HCEC 1CT (cell line): Measurements from ENCODE around the gene KIFC3.
A peak's percentile ranks its signal among the peaks of the same experiment; 100 is the strongest.
"Not testable (repeated sequence)": the region's sequence is repeated elsewhere in the genome, so short reads cannot be mapped to it uniquely, and the experiment has no call there.

Experiments used
- DNase-seq: peaks from one replicate; pipeline ENCODE4 v3.0.0-alpha.2; 2017

Gene KIFC3, protein sequence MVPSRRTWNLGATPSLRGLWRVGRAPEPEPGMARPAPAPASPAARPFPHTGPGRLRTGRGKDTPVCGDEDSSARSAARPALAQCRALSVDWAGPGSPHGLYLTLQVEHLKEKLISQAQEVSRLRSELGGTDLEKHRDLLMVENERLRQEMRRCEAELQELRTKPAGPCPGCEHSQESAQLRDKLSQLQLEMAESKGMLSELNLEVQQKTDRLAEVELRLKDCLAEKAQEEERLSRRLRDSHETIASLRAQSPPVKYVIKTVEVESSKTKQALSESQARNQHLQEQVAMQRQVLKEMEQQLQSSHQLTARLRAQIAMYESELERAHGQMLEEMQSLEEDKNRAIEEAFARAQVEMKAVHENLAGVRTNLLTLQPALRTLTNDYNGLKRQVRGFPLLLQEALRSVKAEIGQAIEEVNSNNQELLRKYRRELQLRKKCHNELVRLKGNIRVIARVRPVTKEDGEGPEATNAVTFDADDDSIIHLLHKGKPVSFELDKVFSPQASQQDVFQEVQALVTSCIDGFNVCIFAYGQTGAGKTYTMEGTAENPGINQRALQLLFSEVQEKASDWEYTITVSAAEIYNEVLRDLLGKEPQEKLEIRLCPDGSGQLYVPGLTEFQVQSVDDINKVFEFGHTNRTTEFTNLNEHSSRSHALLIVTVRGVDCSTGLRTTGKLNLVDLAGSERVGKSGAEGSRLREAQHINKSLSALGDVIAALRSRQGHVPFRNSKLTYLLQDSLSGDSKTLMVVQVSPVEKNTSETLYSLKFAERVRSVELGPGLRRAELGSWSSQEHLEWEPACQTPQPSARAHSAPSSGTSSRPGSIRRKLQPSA

DNA sequence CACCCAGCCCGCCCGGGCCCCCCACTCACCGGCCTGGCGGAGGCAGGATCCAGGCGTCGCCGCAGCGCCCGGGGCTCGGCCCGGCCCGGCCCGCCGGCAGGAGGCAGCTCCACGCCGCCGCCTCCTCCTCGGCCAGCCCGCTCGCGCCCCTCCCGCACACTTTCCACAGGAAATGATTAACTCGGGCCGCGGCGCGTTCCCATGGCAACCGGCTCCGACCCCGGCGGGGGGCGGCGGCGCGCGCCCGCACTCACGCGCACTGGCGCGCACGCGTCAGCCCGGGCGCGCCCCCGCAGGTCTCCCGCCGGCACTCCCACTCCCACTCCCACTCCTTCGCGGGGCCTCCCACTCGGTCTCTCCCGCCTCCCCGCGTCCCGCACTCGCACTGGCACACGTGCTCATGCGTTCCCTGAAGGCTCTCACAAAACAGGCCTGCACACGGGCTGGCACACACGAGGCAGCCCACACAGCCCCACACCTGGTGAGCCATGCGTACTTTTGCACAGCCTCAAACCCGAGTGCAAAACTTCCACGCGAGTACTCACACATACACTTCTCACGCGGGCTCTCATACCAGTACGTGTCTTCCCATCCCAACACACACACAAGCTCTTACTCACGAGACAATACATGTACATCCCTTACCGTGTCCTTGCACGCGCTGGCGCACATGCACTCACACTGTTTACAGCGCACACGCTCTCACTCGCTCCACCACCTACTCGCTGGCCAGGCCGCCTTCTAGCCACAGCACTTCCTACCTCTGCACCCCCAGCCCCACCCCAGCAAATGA lies at the start of gene KIFC3:
TSS of gene KIFC3 (minus strand) at position 151 of the 793 bp plus-strand sequence. CDS start 4,248 bp downstream, outside the sequence.
- peak; percentile 69 for DNase-seq

DNA sequence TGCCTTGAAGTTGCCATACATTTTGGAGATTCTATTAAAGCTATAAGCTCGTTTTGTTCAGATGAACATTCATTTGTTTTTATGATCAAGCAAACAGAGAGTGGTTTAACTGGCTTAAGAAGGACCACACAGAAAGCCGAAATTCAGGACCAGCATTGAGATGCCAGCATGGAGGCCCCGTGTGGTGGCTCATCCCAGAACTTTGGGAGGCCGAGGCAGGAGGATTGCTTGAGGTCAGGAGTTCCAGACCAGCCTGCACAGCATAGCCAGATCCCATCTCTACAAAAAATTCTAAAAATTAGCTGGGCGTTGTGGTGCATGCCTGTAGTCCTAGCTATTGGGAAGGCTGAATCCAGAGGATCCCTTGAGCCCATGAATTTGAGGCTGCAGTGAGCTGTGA lies 45.9 kb upstream of the KIFC3 start:
- no peak for DNase-seq

DNA sequence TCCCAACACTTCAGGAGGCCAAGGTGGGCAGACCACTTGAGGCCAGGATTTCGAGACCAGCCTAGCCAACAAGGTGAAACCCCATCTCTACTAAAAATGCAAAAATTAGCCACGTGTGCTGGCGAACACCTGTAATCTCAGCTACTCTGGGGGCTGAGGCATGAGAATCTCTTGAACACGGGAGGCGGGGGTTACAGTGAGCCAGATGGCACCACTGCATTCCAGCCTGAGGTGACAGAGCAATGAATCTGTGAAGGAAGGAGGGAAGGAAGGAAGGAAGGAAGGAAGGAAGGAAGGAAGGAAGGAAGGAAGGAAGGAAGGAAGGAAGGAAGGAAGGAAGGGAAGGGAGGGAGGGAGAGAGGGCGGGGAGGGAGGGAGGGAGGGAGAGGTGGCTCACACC lies 44.6 kb upstream of the KIFC3 start:
- DNase-seq: not testable (repeated sequence)

DNA sequence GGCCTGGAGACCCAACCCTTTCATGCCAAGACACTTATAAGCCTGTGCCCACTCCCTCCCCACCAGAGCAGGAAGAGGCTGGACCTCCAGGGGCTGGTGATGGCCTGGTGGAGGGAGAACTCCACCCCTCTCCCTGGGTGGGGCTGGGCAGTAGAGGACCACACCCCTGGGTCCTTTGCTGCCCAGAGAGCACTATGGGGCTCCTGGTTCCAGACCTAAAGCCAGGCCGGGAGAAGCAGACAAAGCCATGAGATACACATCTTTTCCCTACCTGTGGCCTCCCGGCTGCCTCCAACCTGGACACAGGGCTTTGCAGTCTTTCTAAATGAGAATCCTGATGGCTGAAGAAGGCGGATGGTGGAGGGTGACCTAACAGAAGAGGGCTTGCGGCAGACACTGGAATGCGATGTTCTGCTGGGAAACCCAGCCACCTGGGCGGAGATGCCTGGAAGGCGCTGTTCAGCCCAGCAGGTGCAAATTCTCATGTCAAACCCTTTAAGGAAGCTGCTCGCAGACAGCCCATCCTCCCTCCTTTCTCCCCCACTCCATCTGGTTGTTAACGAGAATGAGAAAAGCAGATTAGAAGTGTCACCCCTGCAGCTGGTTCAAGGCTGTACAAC lies 43.9 kb upstream of the KIFC3 start:
- no peak for DNase-seq

DNA sequence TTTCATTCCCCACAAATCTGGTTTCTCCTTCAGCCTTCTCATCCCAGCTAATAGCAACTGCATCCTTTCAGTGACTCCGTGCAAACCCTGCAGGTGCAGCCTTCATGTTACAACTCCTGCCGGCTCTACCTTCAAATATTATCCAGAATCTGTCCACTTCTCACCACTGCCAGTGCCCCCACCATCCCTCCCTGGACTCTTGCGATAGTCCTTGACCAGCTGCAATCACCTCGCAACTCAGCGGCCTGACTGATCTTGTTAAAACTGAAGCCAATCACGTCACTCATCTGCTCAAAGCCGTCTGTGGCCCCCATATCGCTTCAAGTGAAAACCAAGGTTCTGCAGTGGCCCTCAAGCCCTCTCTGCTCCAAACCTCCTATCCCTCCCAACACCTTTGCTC lies 42.8 kb upstream of the KIFC3 start:
- no peak for DNase-seq

DNA sequence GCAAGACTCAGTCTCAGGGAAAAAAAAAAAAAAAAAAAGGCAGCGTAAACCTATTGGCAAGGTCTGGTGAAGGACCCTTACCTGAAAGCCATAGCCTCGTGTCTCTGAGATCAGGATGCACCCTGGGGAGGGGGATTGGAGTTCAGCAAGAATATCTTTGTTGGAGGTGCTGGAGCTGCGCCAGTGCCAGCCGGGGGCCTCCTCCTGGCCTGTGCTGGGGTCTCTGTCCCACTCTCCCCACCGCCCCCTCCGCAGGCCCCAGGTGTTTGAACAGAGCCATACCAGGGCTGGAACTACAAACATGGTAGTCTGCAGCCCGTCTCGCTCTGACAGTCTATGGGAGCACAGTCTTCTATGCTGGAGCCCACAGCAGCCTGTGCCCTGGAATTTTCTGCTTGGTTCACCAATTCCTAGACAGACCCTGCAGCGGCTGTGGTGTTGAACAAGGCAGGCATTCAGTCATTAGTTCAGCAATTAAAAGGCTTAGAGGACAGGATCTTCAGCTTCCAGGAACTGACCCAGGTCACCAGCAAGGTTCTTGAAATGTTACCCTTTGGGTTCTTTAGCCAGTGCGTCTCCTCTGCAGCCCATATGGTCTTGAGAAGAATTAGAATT lies 42.2 kb upstream of the KIFC3 start:
- DNase-seq: no peak

DNA sequence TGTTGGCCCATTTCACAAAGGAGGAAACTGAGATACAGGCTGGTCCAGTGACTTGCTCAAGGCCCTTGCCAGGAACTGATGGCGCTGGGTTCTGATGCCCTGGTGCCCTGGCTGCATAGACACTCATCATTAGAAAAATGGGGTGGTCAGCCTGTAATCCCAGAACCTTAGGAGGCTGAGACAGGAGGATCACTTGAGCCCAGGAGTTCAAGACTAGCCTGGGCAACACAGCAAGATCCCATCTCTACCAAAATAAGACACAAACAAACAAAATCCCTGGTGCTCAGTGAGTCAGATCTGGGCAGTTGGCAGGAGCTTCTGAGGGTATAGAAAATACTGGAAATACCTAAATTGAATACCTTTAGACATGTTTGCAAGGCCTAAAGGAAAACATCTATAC lies 41.1 kb upstream of the KIFC3 start:
- no peak for DNase-seq

DNA sequence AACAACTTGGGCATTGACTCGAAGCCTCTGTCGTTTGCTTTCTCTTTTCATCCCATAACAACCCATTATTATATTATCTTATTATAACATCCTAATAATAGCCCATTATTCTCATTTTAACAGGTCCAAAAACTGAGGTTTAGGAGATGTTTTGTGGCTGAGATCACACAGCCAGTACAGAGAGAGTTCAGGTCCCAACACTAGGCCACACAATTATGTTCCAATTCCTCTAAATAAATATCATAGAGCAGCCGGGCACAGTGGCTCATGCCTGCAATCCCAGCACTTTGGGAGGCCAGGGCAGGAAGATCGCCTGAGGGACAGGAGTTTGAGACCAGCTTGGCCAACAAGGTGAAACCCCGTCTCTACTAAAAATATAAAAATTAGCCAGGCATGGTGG lies 40.3 kb upstream of the KIFC3 start:
- DNase-seq: no peak

DNA sequence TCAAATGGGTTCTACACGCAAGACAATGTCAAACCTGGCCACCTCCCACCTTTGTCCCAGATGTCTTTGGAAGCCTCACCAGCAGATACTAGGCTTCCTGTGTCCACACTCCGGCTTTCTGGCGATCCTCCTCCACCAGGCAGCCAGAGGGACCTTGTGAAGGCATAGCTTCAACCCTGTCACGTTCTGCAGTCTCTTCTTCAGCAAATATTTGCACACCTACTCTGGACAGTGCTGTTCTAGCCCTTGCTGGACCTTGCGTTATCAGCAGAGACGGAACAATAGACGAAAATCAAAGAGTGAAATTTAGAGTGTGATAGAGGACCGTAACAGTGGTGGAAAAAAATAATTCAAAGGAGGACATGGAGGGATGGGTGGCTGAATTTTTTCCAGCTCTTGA lies 38.5 kb upstream of the KIFC3 start:
- no peak for DNase-seq

DNA sequence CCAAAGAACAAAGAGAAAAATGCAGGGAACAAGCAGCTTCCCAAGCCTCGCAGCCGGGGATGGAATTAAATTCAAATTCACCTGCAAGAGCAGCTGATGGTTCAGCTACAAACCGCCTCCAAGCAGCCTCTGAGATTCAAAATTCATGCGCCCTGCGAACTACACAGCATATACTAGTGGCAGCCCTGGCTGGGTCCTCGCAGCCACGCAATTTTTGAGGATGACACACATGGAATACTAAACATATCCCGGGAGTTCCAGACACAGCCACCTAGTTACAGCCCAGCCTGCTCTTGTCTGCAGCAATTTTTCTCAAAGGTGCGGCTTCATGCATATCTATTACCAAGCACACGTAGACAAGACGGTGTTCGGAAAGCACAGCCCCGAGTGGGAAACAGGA lies 35.9 kb upstream of the KIFC3 start:
- DNase-seq: no peak

DNA sequence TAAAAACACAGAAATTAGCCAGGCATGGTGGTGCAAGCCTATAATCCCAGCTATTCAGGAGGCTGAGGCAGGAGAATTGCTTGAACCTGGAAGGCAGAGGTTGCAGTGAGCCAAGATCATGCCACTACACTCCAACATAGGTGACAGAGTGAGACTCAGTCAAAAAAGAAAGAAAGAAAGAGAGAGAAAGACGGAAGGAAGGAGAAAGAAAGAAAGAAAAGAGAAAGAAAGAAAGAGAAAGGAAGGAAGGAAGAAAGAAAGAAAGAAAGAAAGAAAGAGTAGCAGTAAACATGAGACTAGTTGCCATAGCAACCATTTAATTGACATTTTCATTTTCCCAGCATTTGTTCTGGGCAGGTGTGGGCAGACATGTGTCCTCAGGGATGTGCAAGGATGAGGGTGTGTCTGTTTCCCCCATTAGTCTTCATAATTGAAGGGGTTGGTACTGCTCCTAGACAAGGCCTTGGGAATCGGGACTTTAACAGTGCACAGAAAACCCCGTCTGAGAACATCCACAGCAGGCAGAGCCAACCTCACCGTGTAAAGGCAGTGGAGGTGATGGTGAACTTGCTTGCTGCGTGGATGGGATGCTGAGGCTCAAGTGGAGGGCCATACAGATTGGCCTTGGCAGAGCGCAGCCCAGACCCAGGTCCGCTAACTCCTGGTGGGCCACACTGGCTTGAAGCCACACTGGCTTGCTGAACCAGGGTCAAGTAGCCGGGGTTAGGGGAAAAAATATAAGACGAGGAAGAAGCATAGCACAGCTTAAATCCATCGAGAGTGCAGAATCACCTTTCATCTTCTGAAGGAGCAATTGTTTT lies 35.2 kb upstream of the KIFC3 start:
- no peak for DNase-seq

DNA sequence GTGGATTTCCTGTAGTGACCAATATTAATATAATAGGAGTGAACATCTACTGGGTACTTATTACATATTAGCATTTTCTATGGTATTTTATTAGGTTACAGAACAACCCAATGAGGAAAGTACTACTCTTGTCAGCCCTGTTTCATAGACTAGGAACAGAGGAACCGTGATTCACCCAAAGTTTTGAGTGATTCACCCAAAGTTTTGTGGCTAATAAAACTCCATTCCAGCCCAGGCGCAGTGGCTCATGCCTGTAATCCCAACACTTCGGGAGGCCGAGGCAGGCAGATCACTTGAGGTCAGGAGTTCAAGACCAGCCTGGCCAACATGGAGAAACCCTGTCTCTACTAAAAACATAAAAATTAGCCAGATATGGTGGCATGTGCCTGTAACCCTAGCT lies 33.1 kb upstream of the KIFC3 start:
- peak; percentile 68 for DNase-seq

DNA sequence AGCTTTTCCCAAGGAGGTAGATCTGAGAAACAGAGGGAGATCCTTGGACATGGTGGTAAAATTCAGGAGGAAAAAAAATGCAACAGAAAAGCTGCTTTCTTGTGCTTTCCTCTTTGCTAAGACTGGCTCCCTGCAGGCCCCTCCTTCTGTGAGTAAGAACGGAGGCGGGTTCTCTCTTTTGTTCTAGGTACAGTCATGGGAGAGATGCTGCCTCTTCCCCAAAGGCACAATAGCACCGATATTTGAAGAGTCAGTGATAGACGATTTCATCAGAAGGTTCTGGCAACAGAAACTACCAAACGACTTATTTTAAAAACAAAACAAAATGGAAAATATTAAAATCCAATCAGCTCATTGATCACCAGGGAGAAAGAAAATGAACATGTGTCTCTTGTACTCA lies 32.6 kb upstream of the KIFC3 start:
- peak; percentile 5 for DNase-seq

DNA sequence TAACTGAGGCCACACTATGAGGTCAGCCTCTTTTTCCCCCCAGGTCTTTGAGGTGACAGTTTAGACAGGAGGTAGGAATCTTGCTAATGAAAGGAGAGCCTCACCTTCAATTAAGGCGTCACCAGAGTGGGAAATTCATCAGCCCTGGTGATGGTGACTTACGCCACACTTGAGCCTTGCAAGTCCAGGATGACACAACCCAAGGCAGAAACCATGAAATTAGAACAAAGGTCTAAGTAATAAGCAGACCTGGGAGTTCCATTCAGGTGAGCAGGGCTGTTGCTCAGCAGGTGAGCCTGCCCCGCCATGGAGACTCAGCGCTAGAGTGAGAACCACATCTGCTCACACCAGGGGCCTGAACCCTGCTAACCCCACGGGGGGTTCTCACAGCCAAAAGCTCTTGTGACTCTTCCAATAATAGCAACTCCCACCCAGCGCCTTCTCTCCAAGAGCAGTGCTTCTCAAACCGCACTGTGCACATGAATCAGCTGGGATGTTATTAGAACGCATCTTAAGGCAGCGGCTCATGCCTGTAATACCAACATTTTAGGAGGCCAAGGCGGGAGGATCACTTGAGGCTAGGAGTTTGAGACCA lies 28.7 kb upstream of the KIFC3 start:
- no peak for DNase-seq

DNA sequence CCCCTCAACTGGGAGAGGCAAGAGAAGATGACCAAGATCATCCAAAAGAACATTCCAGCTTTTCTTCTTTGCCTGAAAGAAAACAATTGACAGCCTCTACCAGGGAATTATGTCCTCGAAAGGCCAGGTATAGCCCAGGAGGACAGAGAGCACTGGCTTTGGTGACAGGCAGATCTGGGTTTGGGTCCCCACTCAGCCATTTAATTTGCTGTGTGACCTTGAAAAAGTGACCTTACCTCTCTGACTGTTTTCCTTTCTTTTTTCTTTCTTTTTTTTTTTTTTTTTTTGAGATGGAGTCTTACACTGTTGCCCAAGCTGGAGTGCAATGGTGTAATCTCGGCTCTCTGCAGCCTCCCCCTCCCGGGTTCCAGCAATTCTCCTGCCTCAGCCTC lies 27.7 kb upstream of the KIFC3 start:
- no peak for DNase-seq

DNA sequence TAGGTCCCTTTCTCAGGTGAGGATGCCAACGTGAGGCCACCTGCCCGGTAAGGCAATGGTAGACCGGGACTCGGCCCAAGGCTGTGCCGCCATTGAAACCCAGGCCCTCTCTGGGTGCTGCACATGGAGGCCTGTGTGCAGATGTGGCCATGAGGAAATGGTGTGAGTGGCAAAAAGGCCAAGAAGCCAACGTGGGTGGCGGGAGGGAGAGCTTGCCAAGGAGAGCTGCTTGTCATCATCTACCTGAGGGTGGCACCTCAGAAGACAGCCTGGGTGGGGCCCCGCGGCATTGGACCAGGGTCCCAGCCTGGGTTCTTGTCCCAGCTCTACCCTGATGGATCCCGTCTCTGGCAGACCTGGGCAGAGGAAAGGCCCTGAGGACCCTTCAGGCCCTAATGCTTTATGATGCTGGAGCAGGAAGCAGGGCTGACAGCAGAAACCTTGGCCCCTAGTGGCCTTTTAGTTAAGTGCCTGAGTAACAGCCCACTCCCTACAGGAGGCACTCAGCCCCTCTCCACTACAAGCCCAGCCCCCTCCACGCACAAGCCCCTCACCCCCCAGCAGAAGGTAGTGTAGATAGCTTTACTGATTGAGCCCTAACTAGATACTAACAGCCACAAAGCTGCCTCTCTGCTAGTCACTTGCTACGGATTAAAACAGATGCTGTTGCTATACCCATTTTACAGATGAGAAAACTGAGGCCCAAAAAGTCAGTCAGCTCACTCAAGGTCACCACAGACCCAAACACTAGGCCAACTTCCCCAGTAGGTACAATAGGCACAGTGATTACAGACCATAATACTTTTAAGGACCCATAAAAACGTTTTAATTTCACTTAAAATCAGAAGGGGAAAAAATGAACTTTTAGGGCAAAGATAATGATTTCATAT lies 26.2 kb upstream of the KIFC3 start:
- DNase-seq: no peak

DNA sequence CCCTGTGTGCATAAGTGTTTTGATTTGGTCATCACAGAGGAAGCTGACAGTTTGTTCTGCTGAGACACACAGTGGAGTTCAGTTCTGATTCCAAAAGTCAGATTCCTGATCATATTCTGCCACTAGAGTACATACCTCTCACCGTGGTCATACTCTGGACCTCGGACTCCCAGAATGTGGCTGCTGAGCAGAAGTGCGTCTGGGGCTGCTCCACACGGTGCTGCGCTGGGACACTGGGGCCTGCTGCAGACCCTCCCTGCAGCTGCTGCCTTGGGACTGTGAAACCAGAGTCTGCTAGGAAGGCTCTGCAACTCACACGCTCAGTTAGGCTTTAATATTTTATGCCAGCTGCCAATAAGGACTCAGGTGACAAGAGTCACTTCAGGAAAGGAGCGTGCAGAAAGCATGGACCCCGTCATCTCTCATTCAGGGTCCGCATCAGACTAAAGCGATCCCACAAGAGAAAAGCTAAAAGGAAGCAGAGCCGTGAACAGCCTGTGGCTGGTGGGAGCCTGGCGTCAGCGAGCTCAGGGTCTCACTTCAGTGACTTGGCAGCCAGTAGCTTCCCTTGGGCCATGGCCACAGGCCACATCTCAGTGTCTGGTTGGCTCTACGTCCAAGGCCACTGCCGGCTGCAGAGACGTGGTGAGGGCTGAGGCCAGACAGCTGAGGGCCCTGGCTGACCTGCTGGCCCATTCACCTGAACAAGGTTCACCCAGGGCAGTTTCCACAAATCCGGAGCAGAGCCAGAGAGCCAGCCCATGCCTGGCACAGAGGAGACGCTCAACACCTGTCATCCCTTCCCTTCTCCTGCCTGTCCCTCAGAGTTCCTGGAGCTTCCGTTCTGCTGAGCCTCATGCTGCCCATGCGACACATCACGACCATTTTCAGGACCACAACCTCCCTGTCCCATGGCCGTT lies 24.7 kb upstream of the KIFC3 start:
- no peak for DNase-seq

DNA sequence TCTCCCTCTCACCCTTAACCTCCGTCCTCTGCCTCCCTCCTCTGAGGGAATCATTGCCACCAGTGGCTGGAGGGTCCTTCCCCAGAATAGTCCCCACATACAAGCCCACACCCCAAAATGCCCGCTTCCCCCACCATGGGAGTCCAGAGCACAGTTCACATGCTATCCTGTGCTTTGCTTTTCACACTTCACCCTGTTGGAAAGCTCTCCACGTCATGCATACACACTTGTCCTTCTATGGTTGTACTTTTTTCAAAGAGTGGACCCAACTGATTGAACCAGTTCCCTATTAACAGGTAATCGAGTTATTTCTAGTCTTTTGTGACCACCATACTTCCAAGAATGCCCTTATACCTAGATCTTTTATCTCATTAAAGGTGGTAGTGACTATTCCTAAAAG lies 23.8 kb upstream of the KIFC3 start:
- no peak for DNase-seq
